Kidney (tissue), 14 donors: ENCODE results near the gene SCGN. TPM values are rescaled to one million over a fixed set of nuclear protein-coding genes. Genes with fewer than 3 reads are reported as not detected.
"Not testable (repeated sequence)": the region's sequence is repeated elsewhere in the genome, so short reads cannot be mapped to it uniquely, and the experiment has no call there.

Experiments used
- DNase-seq, 5 donors: peaks; one replicate each; pipeline ENCODE4 v3.0.0-alpha.2; 2013 to 2020
- FAIRE-seq: peaks from 2 replicates; lab custom pipeline; 2012; peaks lifted over from hg19 to GRCh38; lab: Jason Lieb, UNC
- H3K27ac ChIP-seq, 2 donors: one replicate each; pipeline ENCODE4 v1.7.0; 2013; ENCODE audit warnings: low read depth in 2 of 2, low read length in 2 of 2, inconsistent platforms in 1 of 2
- H3K27me3 ChIP-seq: one replicate; pipeline ENCODE4 v1.7.1; 2013; ENCODE audit warnings: low read length, inconsistent platforms; ENCODE audit not compliant: control insufficient read depth, insufficient read depth
- H3K36me3 ChIP-seq, 3 donors: one replicate each; pipeline versions ENCODE4 v1.7.0 to v1.7.1; 2013; ENCODE audit warnings: low read length in 3 of 3, control low read depth in 1 of 3, inconsistent platforms in 1 of 3; ENCODE audit not compliant: insufficient read depth in 3 of 3, control insufficient read depth in 2 of 3
- H3K4me1 ChIP-seq, 3 donors: one replicate each; pipeline versions ENCODE4 v1.7.0 to v1.7.1; 2013; ENCODE audit warnings: low read length in 3 of 3, inconsistent platforms in 1 of 3, low read depth in 1 of 3; ENCODE audit not compliant: control insufficient read depth in 2 of 3, insufficient read depth in 2 of 3
- H3K4me3 ChIP-seq, 3 donors: one replicate each; pipeline versions ENCODE4 v1.7.0 to v1.8.1; 2013; ENCODE audit warnings: low read length in 3 of 3, control low read depth in 1 of 3, inconsistent platforms in 1 of 3
- H3K9ac ChIP-seq, 3 donors: one replicate each; pipeline versions ENCODE4 v1.7.0 to v1.7.1; 2013; ENCODE audit warnings: low read length in 3 of 3, control low read depth in 1 of 3, inconsistent platforms in 1 of 3
- H3K9me3 ChIP-seq, 3 donors: one replicate each; pipeline versions ENCODE4 v1.7.0 to v1.7.1; 2013; ENCODE audit warnings: low read length in 3 of 3, control low read depth in 1 of 3, inconsistent platforms in 1 of 3; ENCODE audit not compliant: control insufficient read depth in 2 of 3, insufficient read depth in 1 of 3
- CTCF ChIP-seq: IDR thresholded peaks from 3 replicates; pipeline ENCODE4 v1.5.1; 2012; ENCODE audit warnings: mild to moderate bottlenecking, moderate library complexity, borderline replicate concordance; ENCODE audit not compliant: insufficient read depth; ENCODE audit errors: extremely low read depth
- intact Hi-C: fragments of 100-400 bp; cut with DNase I; formaldehyde crosslinking; loops from one replicate; pipeline ENCODE4 v1.11.1; 2022
- polyA plus RNA-seq: library from polyadenylated mRNA; stranded (reverse); fragments of 350-450 nt; fragmentation: Illumina TruSeq; extraction: RNeasy Lipid Tissue Mini Kit (QIAGEN cat#74804); gene quantifications from one replicate; pipeline ENCODE4 v1.2.3, GENCODE V29; 2014; ENCODE audit warnings: low read depth, low replicate concordance; ENCODE audit not compliant: insufficient read depth
- total RNA-seq: library from RNA; stranded (reverse); fragmentation: NEBNext Ultra II Directional; extraction: Animal tissue kit (Norgen Biotek cat#: 25700); gene quantifications from one replicate; pipeline ENCODE4 v1.2.1, GENCODE V29; 2021
- donor health status: control.
- donor health status: control.
- donor health status: control.
- donor health status: control.
- donor health status: control.
- donor health status: DM: yes; HTN: yes; CAD: no.
- donor health status: Normal renal cell carcinoma (clear cell type).

The SCGN gene
- total and polyA plus RNA-seq, 2 donors from 2014 or later = 0.90 to 8.7 TPM

- FAIRE-seq = no peak
- intact Hi-C loops = no loop called here
- no peak for TF ChIP-seq CTCF
Observed at GRCh38 chr6:25745836-25746235, 93.8 kb downstream of the SCGN start.

GRCh38 chr6:25746968-25747367 is 95.0 kb downstream of the SCGN start:
- H3K4me1 ChIP-seq = no peaks in the 10 kb centered on the region
- H3K27me3 ChIP-seq = no peaks in the 10 kb centered on the region
- no peak overlapping the region for H3K4me3 ChIP-seq
- no peaks in the 10 kb centered on the region for H3K9me3 ChIP-seq
- no peaks in the 10 kb centered on the region for H3K36me3 ChIP-seq
- no peak overlapping the region for H3K9ac ChIP-seq
- H3K27ac ChIP-seq = no peak overlapping the region
- intact Hi-C loops = no loop called here
- DNase-seq (no peak), FAIRE-seq (no peak)
- no peak for TF ChIP-seq CTCF

More at GRCh38 chr6:25745836-25746235, 93.8 kb downstream of the SCGN start:
- no peaks in the 10 kb centered on the region for H3K4me1 ChIP-seq
- H3K36me3 ChIP-seq = no peaks in the 10 kb centered on the region
- no peaks in the 10 kb centered on the region for H3K27me3 ChIP-seq
- H3K4me3 ChIP-seq = no peak overlapping the region
- no peak for DNase-seq
- H3K9me3 ChIP-seq = no peaks in the 10 kb centered on the region
- no peak overlapping the region for H3K27ac ChIP-seq
- no peak overlapping the region for H3K9ac ChIP-seq

GRCh38 chr6:25747477-25747876 is 95.5 kb downstream of the SCGN start:
- no peaks in the 10 kb centered on the region for H3K36me3 ChIP-seq
- no peaks in the 10 kb centered on the region for H3K27me3 ChIP-seq
- intact Hi-C loops = no loop called here
- H3K4me3 ChIP-seq = no peak overlapping the region
- H3K27ac ChIP-seq = no peak overlapping the region
- FAIRE-seq = no peak
- no peaks in the 10 kb centered on the region for H3K4me1 ChIP-seq
- H3K9ac ChIP-seq = no peak overlapping the region
- H3K9me3 ChIP-seq = no peaks in the 10 kb centered on the region
- no peak for DNase-seq
- no peak for TF ChIP-seq CTCF

GRCh38 chr6:25748049-25748448 is 96.0 kb downstream of the SCGN start:
- DNase-seq (no peak), FAIRE-seq (no peak)
- Histone ChIP-seq H3K9ac (no peak overlapping the region), H3K36me3 (no peaks in the 10 kb centered on the region), H3K4me3 (no peak overlapping the region), H3K27me3 (no peaks in the 10 kb centered on the region), H3K9me3 (no peaks in the 10 kb centered on the region), H3K4me1 (no peaks in the 10 kb centered on the region), H3K27ac (no peak overlapping the region)
- intact Hi-C loops = no loop called here
- no peak for TF ChIP-seq CTCF

GRCh38 chr6:25748601-25749517 is 96.8 kb downstream of the SCGN start:
- H3K9ac ChIP-seq, FAIRE-seq, H3K36me3 ChIP-seq, H3K4me3 ChIP-seq, H3K27ac ChIP-seq, H3K27me3 ChIP-seq, H3K4me1 ChIP-seq, DNase-seq, H3K9me3 ChIP-seq, intact Hi-C loops: not testable (repeated sequence)
